ENCODE measurements around the gene ULK4. TPM values are rescaled to one million over a fixed set of nuclear protein-coding genes. Genes with fewer than 3 reads are reported as not detected.

The ULK4 gene
- total RNA-seq, 1 experiment from 2014 or later: 4.2 TPM

- no TSS peak for BruUV-seq (replicated peaks)
- Mint-ChIP-seq H3K4me1 (ENCODE audit: low read depth, unreplicated experiment) (no peaks in the 10 kb centered on the region), H3K36me3 (ENCODE audit: insufficient read depth, unreplicated experiment) (no peaks in the 10 kb centered on the region), H3K27me3 (ENCODE audit: insufficient read depth, unreplicated experiment) (no peaks in the 10 kb centered on the region), H3K4me3 (ENCODE audit: unreplicated experiment) (no peak overlapping the region), H3K27ac (ENCODE audit: unreplicated experiment) (no peak overlapping the region), H3K9me3 (ENCODE audit: unreplicated experiment) (no peaks in the 10 kb centered on the region)
- no peaks in the 10 kb centered on the region for H3K4me1 ChIP-seq
- H3K4me3 ChIP-seq (ENCODE audit: low read depth, low read length): no peak overlapping the region
- no peaks in the 10 kb centered on the region for H3K9me3 ChIP-seq
- POLR2A ChIA-PET: no interaction called here
- TF ChIP-seq CTCF (IDR thresholded peaks at IDR 0.05; ENCODE audit: insufficient read depth in 1 of 2, low read depth in 1 of 2, low read length in 1 of 2, severe bottlenecking in 1 of 2, unreplicated experiment in 1 of 2): no peak
- DNase-seq: no peak
- CTCF ChIA-PET: no interaction called here
- no peaks in the 10 kb centered on the region for H3K27me3 ChIP-seq (replicated peaks; ENCODE audit: control insufficient read depth, insufficient read depth, low read length)
- intact Hi-C loops (cut with micrococcal nuclease; ENCODE audit: unreplicated experiment): no loop called here
- no peaks in the 10 kb centered on the region for H3K36me3 ChIP-seq (ENCODE audit: control insufficient read depth, insufficient read depth, low read length)
Observed at GRCh38 chr3:41339758-41340157, 622.1 kb downstream of the ULK4 start.

GRCh38 chr3:41338276-41338675, 623.6 kb downstream of the ULK4 start:
- POLR2A ChIA-PET: interaction anchor here (0.5 kb wide), 1 partner anchor 621 kb away, joined by 3 read pairs; no protein-coding TSS in a partner anchor
- H3K36me3 ChIP-seq (ENCODE audit: control insufficient read depth, insufficient read depth, low read length): no peaks in the 10 kb centered on the region
- H3K27me3 ChIP-seq (replicated peaks; ENCODE audit: control insufficient read depth, insufficient read depth, low read length): no peaks in the 10 kb centered on the region
- no peaks in the 10 kb centered on the region for H3K4me1 ChIP-seq
- no peaks in the 10 kb centered on the region for H3K9me3 Mint-ChIP-seq (ENCODE audit: unreplicated experiment)
- H3K27me3 Mint-ChIP-seq (ENCODE audit: insufficient read depth, unreplicated experiment): no peaks in the 10 kb centered on the region
- no peak overlapping the region for H3K27ac Mint-ChIP-seq (ENCODE audit: unreplicated experiment)
- CTCF ChIA-PET: no interaction called here
- no TSS peak for BruUV-seq (replicated peaks)
- TF ChIP-seq CTCF (IDR thresholded peaks at IDR 0.05; ENCODE audit: insufficient read depth in 1 of 2, low read depth in 1 of 2, low read length in 1 of 2, severe bottlenecking in 1 of 2, unreplicated experiment in 1 of 2): no peak
- H3K4me3 Mint-ChIP-seq (ENCODE audit: unreplicated experiment): no peak overlapping the region
- intact Hi-C loops (cut with micrococcal nuclease; ENCODE audit: unreplicated experiment): no loop called here
- H3K36me3 Mint-ChIP-seq (ENCODE audit: insufficient read depth, unreplicated experiment): no peaks in the 10 kb centered on the region
- DNase-seq: no peak
- no peaks in the 10 kb centered on the region for H3K9me3 ChIP-seq
- H3K4me3 ChIP-seq (ENCODE audit: low read depth, low read length): no peak overlapping the region
- H3K4me1 Mint-ChIP-seq (ENCODE audit: low read depth, unreplicated experiment): no peaks in the 10 kb centered on the region

- BruUV-seq (replicated peaks): no TSS peak
- POLR2A ChIA-PET: no interaction called here
- H3K27me3 ChIP-seq (replicated peaks; ENCODE audit: control insufficient read depth, insufficient read depth, low read length): no peaks in the 10 kb centered on the region
- Mint-ChIP-seq H3K27me3 (ENCODE audit: insufficient read depth, unreplicated experiment) (no peaks in the 10 kb centered on the region), H3K4me1 (ENCODE audit: low read depth, unreplicated experiment) (no peaks in the 10 kb centered on the region), H3K27ac (ENCODE audit: unreplicated experiment) (no peak overlapping the region), H3K36me3 (ENCODE audit: insufficient read depth, unreplicated experiment) (no peaks in the 10 kb centered on the region), H3K4me3 (ENCODE audit: unreplicated experiment) (no peak overlapping the region), H3K9me3 (ENCODE audit: unreplicated experiment) (no peaks in the 10 kb centered on the region)
- CTCF ChIA-PET: no interaction called here
- intact Hi-C loops (cut with micrococcal nuclease; ENCODE audit: unreplicated experiment): no loop called here
- H3K4me3 ChIP-seq (ENCODE audit: low read depth, low read length): no peak overlapping the region
- H3K9me3 ChIP-seq: no peaks in the 10 kb centered on the region
- no peak for TF ChIP-seq CTCF (IDR thresholded peaks at IDR 0.05; ENCODE audit: insufficient read depth in 1 of 2, low read depth in 1 of 2, low read length in 1 of 2, severe bottlenecking in 1 of 2, unreplicated experiment in 1 of 2)
- H3K4me1 ChIP-seq: no peaks in the 10 kb centered on the region
- DNase-seq: no peak
- H3K36me3 ChIP-seq (ENCODE audit: control insufficient read depth, insufficient read depth, low read length): no peaks in the 10 kb centered on the region
Observed at GRCh38 chr3:41334426-41334825, 627.5 kb downstream of the ULK4 start.
